Measurements from ENCODE around the gene SNX19.

The SNX19 gene

GRCh38 chr11:130852589-130852988 is 63.7 kb downstream of the SNX19 start:
- H3K4me3 ChIP-seq (ENCODE audit: insufficient read length, low read depth), result no peak overlapping the region
- no peaks in the 10 kb centered on the region for H3K4me1 ChIP-seq (ENCODE audit: insufficient read depth, insufficient read length)
- H3K9me3 ChIP-seq (ENCODE audit: insufficient read depth, low read length), result no peaks in the 10 kb centered on the region
- H3K36me3 ChIP-seq (ENCODE audit: insufficient read depth, insufficient read length, low read length), result no peaks in the 10 kb centered on the region
- no peak overlapping the region for H3K9ac ChIP-seq (ENCODE audit: insufficient read length, low read depth)
- H3K27me3 ChIP-seq (ENCODE audit: insufficient read depth, insufficient read length), result no peaks in the 10 kb centered on the region
- TF ChIP-seq YY1 (IDR thresholded peaks at IDR 0.05; ENCODE audit: insufficient read depth, insufficient read length), result no peak
- TF ChIP-seq ZNF274 (IDR thresholded peaks at IDR 0.05; ENCODE audit: low read depth, low read length), result no peak
- no peak for TF ChIP-seq SUZ12 (IDR thresholded peaks at IDR 0.05; ENCODE audit: extremely low read depth, insufficient read depth, insufficient read length)
- no peak for DNase-seq (ENCODE audit: low read depth, low spot score)

- Histone ChIP-seq H3K4me1 (ENCODE audit: insufficient read depth, insufficient read length) (no peaks in the 10 kb centered on the region), H3K9me3 (ENCODE audit: insufficient read depth, low read length) (no peaks in the 10 kb centered on the region), H3K27me3 (ENCODE audit: insufficient read depth, insufficient read length) (no peaks in the 10 kb centered on the region), H3K36me3 (ENCODE audit: insufficient read depth, insufficient read length, low read length) (no peaks in the 10 kb centered on the region), H3K4me3 (ENCODE audit: insufficient read length, low read depth) (no peak overlapping the region), H3K9ac (ENCODE audit: insufficient read length, low read depth) (no peak overlapping the region)
- DNase-seq (ENCODE audit: low read depth, low spot score), result no peak
- TF ChIP-seq YY1 (IDR thresholded peaks at IDR 0.05; ENCODE audit: insufficient read depth, insufficient read length), result no peak
- TF ChIP-seq SUZ12 (IDR thresholded peaks at IDR 0.05; ENCODE audit: extremely low read depth, insufficient read depth, insufficient read length), result no peak
- no peak for TF ChIP-seq ZNF274 (IDR thresholded peaks at IDR 0.05; ENCODE audit: low read depth, low read length)
Observed at GRCh38 chr11:130850185-130850944, 65.9 kb downstream of the SNX19 start.

GRCh38 chr11:130849215-130849568 is 67.1 kb downstream of the SNX19 start:
- H3K4me1 ChIP-seq (ENCODE audit: insufficient read depth, insufficient read length), result no peaks in the 10 kb centered on the region
- no peaks in the 10 kb centered on the region for H3K27me3 ChIP-seq (ENCODE audit: insufficient read depth, insufficient read length)
- no peak overlapping the region for H3K4me3 ChIP-seq (ENCODE audit: insufficient read length, low read depth)
- TF ChIP-seq SUZ12 (IDR thresholded peaks at IDR 0.05; ENCODE audit: extremely low read depth, insufficient read depth, insufficient read length) (no peak), ZNF274 (IDR thresholded peaks at IDR 0.05; ENCODE audit: low read depth, low read length) (no peak), YY1 (IDR thresholded peaks at IDR 0.05; ENCODE audit: insufficient read depth, insufficient read length) (no peak)
- no peaks in the 10 kb centered on the region for H3K9me3 ChIP-seq (ENCODE audit: insufficient read depth, low read length)
- DNase-seq (ENCODE audit: low read depth, low spot score), result no peak
- no peak overlapping the region for H3K9ac ChIP-seq (ENCODE audit: insufficient read length, low read depth)
- H3K36me3 ChIP-seq (ENCODE audit: insufficient read depth, insufficient read length, low read length), result no peaks in the 10 kb centered on the region

- H3K27me3 ChIP-seq (ENCODE audit: insufficient read depth, insufficient read length), result no peaks in the 10 kb centered on the region
- TF ChIP-seq SUZ12 (IDR thresholded peaks at IDR 0.05; ENCODE audit: extremely low read depth, insufficient read depth, insufficient read length) (no peak), ZNF274 (IDR thresholded peaks at IDR 0.05; ENCODE audit: low read depth, low read length) (no peak), YY1 (IDR thresholded peaks at IDR 0.05; ENCODE audit: insufficient read depth, insufficient read length) (no peak)
- no peak overlapping the region for H3K9ac ChIP-seq (ENCODE audit: insufficient read length, low read depth)
- no peak overlapping the region for H3K4me3 ChIP-seq (ENCODE audit: insufficient read length, low read depth)
- H3K36me3 ChIP-seq (ENCODE audit: insufficient read depth, insufficient read length, low read length), result no peaks in the 10 kb centered on the region
- DNase-seq (ENCODE audit: low read depth, low spot score), result no peak
- H3K4me1 ChIP-seq (ENCODE audit: insufficient read depth, insufficient read length), result no peaks in the 10 kb centered on the region
- no peaks in the 10 kb centered on the region for H3K9me3 ChIP-seq (ENCODE audit: insufficient read depth, low read length)
Observed at GRCh38 chr11:130848361-130849214, 67.7 kb downstream of the SNX19 start.

- H3K9me3 ChIP-seq (ENCODE audit: insufficient read depth, low read length), result no peaks in the 10 kb centered on the region
- TF ChIP-seq SUZ12 (IDR thresholded peaks at IDR 0.05; ENCODE audit: extremely low read depth, insufficient read depth, insufficient read length) (no peak), YY1 (IDR thresholded peaks at IDR 0.05; ENCODE audit: insufficient read depth, insufficient read length) (no peak), ZNF274 (IDR thresholded peaks at IDR 0.05; ENCODE audit: low read depth, low read length) (no peak)
- H3K9ac ChIP-seq (ENCODE audit: insufficient read length, low read depth), result no peak overlapping the region
- H3K4me3 ChIP-seq (ENCODE audit: insufficient read length, low read depth), result no peak overlapping the region
- H3K27me3 ChIP-seq (ENCODE audit: insufficient read depth, insufficient read length), result no peaks in the 10 kb centered on the region
- no peaks in the 10 kb centered on the region for H3K4me1 ChIP-seq (ENCODE audit: insufficient read depth, insufficient read length)
- no peaks in the 10 kb centered on the region for H3K36me3 ChIP-seq (ENCODE audit: insufficient read depth, insufficient read length, low read length)
- DNase-seq (ENCODE audit: low read depth, low spot score), result no peak
Observed at GRCh38 chr11:130847517-130847916, 68.8 kb downstream of the SNX19 start.

GRCh38 chr11:130846606-130847005 is 69.7 kb downstream of the SNX19 start:
- no peak for TF ChIP-seq SUZ12 (IDR thresholded peaks at IDR 0.05; ENCODE audit: extremely low read depth, insufficient read depth, insufficient read length)
- TF ChIP-seq YY1 (IDR thresholded peaks at IDR 0.05; ENCODE audit: insufficient read depth, insufficient read length), result no peak
- no peak for TF ChIP-seq ZNF274 (IDR thresholded peaks at IDR 0.05; ENCODE audit: low read depth, low read length)
- H3K9me3 ChIP-seq (ENCODE audit: insufficient read depth, low read length), result no peaks in the 10 kb centered on the region
- no peak overlapping the region for H3K4me3 ChIP-seq (ENCODE audit: insufficient read length, low read depth)
- H3K4me1 ChIP-seq (ENCODE audit: insufficient read depth, insufficient read length), result no peaks in the 10 kb centered on the region
- DNase-seq (ENCODE audit: low read depth, low spot score), result no peak
- H3K27me3 ChIP-seq (ENCODE audit: insufficient read depth, insufficient read length), result no peaks in the 10 kb centered on the region
- H3K36me3 ChIP-seq (ENCODE audit: insufficient read depth, insufficient read length, low read length), result no peaks in the 10 kb centered on the region
- H3K9ac ChIP-seq (ENCODE audit: insufficient read length, low read depth), result no peak overlapping the region

GRCh38 chr11:130842001-130842400 is 74.3 kb downstream of the SNX19 start:
- Histone ChIP-seq H3K36me3 (ENCODE audit: insufficient read depth, insufficient read length, low read length) (no peaks in the 10 kb centered on the region), H3K4me3 (ENCODE audit: insufficient read length, low read depth) (no peak overlapping the region), H3K9ac (ENCODE audit: insufficient read length, low read depth) (no peak overlapping the region), H3K4me1 (ENCODE audit: insufficient read depth, insufficient read length) (no peaks in the 10 kb centered on the region), H3K9me3 (ENCODE audit: insufficient read depth, low read length) (no peaks in the 10 kb centered on the region), H3K27me3 (ENCODE audit: insufficient read depth, insufficient read length) (no peaks in the 10 kb centered on the region)
- no peak for DNase-seq (ENCODE audit: low read depth, low spot score)
- TF ChIP-seq SUZ12 (IDR thresholded peaks at IDR 0.05; ENCODE audit: extremely low read depth, insufficient read depth, insufficient read length), result no peak
- no peak for TF ChIP-seq YY1 (IDR thresholded peaks at IDR 0.05; ENCODE audit: insufficient read depth, insufficient read length)
- TF ChIP-seq ZNF274 (IDR thresholded peaks at IDR 0.05; ENCODE audit: low read depth, low read length), result no peak

Measured in NT2/D1 (cell line).